ENCODE measurements around the gene MAGOH. TPM values are rescaled to one million over a fixed set of nuclear protein-coding genes. Genes with fewer than 3 reads are reported as not detected.

MAGOH gene
- polyA plus RNA-seq, 3 donors, result 22.9 to 70.8 (median 69.2) TPM

DNA sequence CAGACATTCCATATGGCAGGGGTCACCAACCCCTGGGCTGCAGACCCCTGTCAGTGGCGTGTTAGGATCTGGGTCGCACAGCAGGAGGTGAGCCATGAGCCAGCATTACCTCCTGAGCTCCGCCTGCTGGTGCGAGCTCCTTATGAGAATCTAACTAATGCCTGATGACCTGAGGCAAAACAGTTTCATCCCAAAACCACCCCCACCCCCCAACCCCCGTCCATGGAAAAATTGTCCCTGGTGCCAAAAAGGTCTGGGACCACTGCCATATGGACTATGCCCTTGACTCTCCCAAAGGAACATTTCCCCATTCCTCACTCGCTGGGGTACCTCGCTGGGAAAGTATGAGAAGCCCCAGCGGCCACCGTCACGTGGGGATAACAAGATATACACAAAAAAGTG, 48.1 kb downstream of the MAGOH start:
- no peaks in the 10 kb centered on the region for H3K36me3 ChIP-seq (replicated peaks in 1 of 2; ENCODE audit: control insufficient read depth in 1 of 2, insufficient read depth in 2 of 2, low read length in 2 of 2)
- Mint-ChIP-seq H3K36me3 (no peaks in the 10 kb centered on the region), H3K4me3 (no peak overlapping the region), H3K27ac (no peak overlapping the region), H3K27me3 (ENCODE audit: low read depth in 3 of 3) (peaks cover 0 to 3% (median 2%) of the 10 kb centered on the region in 3 donors), H3K9me3 (peaks cover 0 to 8% (median 2%) of the 10 kb centered on the region in 7 donors), H3K4me1 (peaks cover 2% of the 10 kb centered on the region)
- no peak overlapping the region for H3K9ac ChIP-seq (ENCODE audit: insufficient read depth, low read length, poor library complexity, severe bottlenecking)
- no peak overlapping the region for H3K4me2 ChIP-seq (replicated peaks; ENCODE audit: extremely low read depth, low read length, poor library complexity, severe bottlenecking)
- no peak overlapping the region for H3K4me3 ChIP-seq (replicated peaks in 1 of 3; ENCODE audit: low read depth in 2 of 3, low read length in 3 of 3)
- H3K9me3 ChIP-seq (replicated peaks in 1 of 2; ENCODE audit: control insufficient read depth in 1 of 2, insufficient read depth in 1 of 2, low read length in 2 of 2), result peaks cover 0 to 5% of the 10 kb centered on the region in 2 donors
- TF ChIP-seq, protein P1, sequence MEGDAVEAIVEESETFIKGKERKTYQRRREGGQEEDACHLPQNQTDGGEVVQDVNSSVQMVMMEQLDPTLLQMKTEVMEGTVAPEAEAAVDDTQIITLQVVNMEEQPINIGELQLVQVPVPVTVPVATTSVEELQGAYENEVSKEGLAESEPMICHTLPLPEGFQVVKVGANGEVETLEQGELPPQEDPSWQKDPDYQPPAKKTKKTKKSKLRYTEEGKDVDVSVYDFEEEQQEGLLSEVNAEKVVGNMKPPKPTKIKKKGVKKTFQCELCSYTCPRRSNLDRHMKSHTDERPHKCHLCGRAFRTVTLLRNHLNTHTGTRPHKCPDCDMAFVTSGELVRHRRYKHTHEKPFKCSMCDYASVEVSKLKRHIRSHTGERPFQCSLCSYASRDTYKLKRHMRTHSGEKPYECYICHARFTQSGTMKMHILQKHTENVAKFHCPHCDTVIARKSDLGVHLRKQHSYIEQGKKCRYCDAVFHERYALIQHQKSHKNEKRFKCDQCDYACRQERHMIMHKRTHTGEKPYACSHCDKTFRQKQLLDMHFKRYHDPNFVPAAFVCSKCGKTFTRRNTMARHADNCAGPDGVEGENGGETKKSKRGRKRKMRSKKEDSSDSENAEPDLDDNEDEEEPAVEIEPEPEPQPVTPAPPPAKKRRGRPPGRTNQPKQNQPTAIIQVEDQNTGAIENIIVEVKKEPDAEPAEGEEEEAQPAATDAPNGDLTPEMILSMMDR (IDR thresholded peaks at IDR 0.05), result no peak
- H4K20me1 ChIP-seq (ENCODE audit: insufficient read depth, low read length), result no peaks in the 10 kb centered on the region
- DNase-seq, result no peak
- WGBS (ENCODE audit: insufficient coverage), result 97% methylated on average over 9 of the region's 10 CpGs
- H3K79me2 ChIP-seq (ENCODE audit: insufficient read depth, low read length), result no peaks in the 10 kb centered on the region
- no peaks in the 10 kb centered on the region for H3K27me3 ChIP-seq (ENCODE audit: control insufficient read depth in 2 of 2, insufficient read depth in 2 of 2, low read length in 2 of 2)
- no peak overlapping the region for H3K27ac ChIP-seq (ENCODE audit: low read depth in 1 of 2, low read length in 2 of 2)
- H3K4me1 ChIP-seq (ENCODE audit: control insufficient read depth in 1 of 2, insufficient read depth in 2 of 2, low read length in 2 of 2), result no peaks in the 10 kb centered on the region
- intact Hi-C loops (cut with micrococcal nuclease), result no loop called here
- H2AFZ ChIP-seq (ENCODE audit: insufficient read depth, low read depth, low read length, poor library complexity, severe bottlenecking), result no peak overlapping the region

DNA sequence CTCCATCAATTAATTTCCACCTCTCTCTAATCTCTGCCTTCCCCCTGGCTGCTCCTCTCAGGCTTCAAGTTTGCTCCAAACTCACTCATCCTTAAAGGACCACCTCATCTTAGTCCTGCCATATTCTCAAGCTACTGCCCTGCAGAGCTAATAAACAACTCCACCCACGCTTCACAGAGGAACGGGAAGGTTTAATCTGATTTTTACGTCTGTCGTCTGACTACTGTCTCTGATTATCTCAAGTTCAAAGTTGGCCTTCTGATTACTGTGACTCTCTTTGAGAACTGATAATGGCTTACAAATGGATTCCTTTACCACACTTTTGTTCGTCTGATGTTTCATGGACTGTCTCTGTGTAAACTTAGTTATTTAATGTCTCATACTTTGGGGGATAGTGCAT, 49.3 kb downstream of the MAGOH start:
- Histone ChIP-seq H3K9ac (ENCODE audit: insufficient read depth, low read length, poor library complexity, severe bottlenecking) (no peak overlapping the region), H3K36me3 (replicated peaks in 1 of 2; ENCODE audit: control insufficient read depth in 1 of 2, insufficient read depth in 2 of 2, low read length in 2 of 2) (no peaks in the 10 kb centered on the region), H3K27ac (ENCODE audit: low read depth in 1 of 2, low read length in 2 of 2) (no peak overlapping the region), H3K79me2 (ENCODE audit: insufficient read depth, low read length) (no peaks in the 10 kb centered on the region), H3K4me1 (ENCODE audit: control insufficient read depth in 1 of 2, insufficient read depth in 2 of 2, low read length in 2 of 2) (no peaks in the 10 kb centered on the region), H3K4me3 (replicated peaks in 1 of 3; ENCODE audit: low read depth in 2 of 3, low read length in 3 of 3) (no peak overlapping the region), H3K4me2 (replicated peaks; ENCODE audit: extremely low read depth, low read length, poor library complexity, severe bottlenecking) (no peak overlapping the region), H2AFZ (ENCODE audit: insufficient read depth, low read depth, low read length, poor library complexity, severe bottlenecking) (no peak overlapping the region), H4K20me1 (ENCODE audit: insufficient read depth, low read length) (no peaks in the 10 kb centered on the region), H3K27me3 (ENCODE audit: control insufficient read depth in 2 of 2, insufficient read depth in 2 of 2, low read length in 2 of 2) (no peaks in the 10 kb centered on the region), H3K9me3 (replicated peaks in 1 of 2; ENCODE audit: control insufficient read depth in 1 of 2, insufficient read depth in 1 of 2, low read length in 2 of 2) (peaks cover 0 to 6% of the 10 kb centered on the region in 2 donors)
- Mint-ChIP-seq H3K9me3 (peaks cover 0 to 8% (median 2%) of the 10 kb centered on the region in 7 donors), H3K36me3 (no peaks in the 10 kb centered on the region), H3K27me3 (ENCODE audit: low read depth in 3 of 3) (peaks cover 0 to 3% (median 2%) of the 10 kb centered on the region in 3 donors), H3K4me1 (peaks cover 2% of the 10 kb centered on the region), H3K4me3 (no peak overlapping the region), H3K27ac (no peak overlapping the region)
- TF ChIP-seq, protein P1 (IDR thresholded peaks at IDR 0.05), result no peak
- no peak for DNase-seq
- 91% methylated on average over 4 of the region's 5 CpGs for WGBS (ENCODE audit: insufficient coverage)
- intact Hi-C loops (cut with micrococcal nuclease), result no loop called here
